Endothelial cell (in vitro differentiated cells): ENCODE results near the gene CHAD. TPM values are rescaled to one million over a fixed set of nuclear protein-coding genes. Genes with fewer than 3 reads are reported as not detected.

ENCODE experiments used
- DNase-seq: peaks from one replicate; pipeline ENCODE4 v3.0.0; 2021; ENCODE audit warnings: low spot score
- H3K27ac Mint-ChIP-seq: one replicate; pipeline ENCODE4 v1.8.0; 2021; ENCODE audit warnings: mixed read lengths, inconsistent platforms; ENCODE audit not compliant: unreplicated experiment
- H3K27me3 Mint-ChIP-seq: one replicate; pipeline ENCODE4 v1.8.0; 2021; ENCODE audit warnings: mild to moderate bottlenecking, moderate library complexity, mixed read lengths, inconsistent platforms; ENCODE audit not compliant: unreplicated experiment
- H3K36me3 Mint-ChIP-seq: one replicate; pipeline ENCODE4 v1.8.0; 2021; ENCODE audit warnings: mild to moderate bottlenecking, low read depth, mixed read lengths, inconsistent platforms; ENCODE audit not compliant: unreplicated experiment
- H3K4me1 Mint-ChIP-seq: one replicate; pipeline ENCODE4 v1.8.0; 2021; ENCODE audit warnings: mild to moderate bottlenecking, mixed read lengths, inconsistent platforms; ENCODE audit not compliant: unreplicated experiment
- H3K4me3 Mint-ChIP-seq: one replicate; pipeline ENCODE4 v1.8.0; 2021; ENCODE audit warnings: mild to moderate bottlenecking, mixed read lengths, inconsistent platforms; ENCODE audit not compliant: unreplicated experiment
- H3K9me3 Mint-ChIP-seq: one replicate; pipeline ENCODE4 v1.8.0; 2021; ENCODE audit warnings: mixed read lengths, inconsistent platforms; ENCODE audit not compliant: unreplicated experiment
- total RNA-seq: library from RNA; stranded (reverse); fragmentation: NEBNext Ultra II Directional; extraction: Animal tissue kit (Norgen Biotek cat#: 25700); gene quantifications from one replicate; pipeline ENCODE4 v1.2.1, GENCODE V29; 2021; ENCODE audit not compliant: unreplicated experiment
- TF ChIP-seq, protein P1 (sequence below): fragments of 200-600 bp; sonication (generic); IDR thresholded peaks from one replicate; pipeline ENCODE4 v1.5.0; 2021; ENCODE audit warnings: antibody characterized with exemption; ENCODE audit not compliant: unreplicated experiment

CHAD gene
- total RNA-seq, 1 donor from 2014 or later = not detected

DNA sequence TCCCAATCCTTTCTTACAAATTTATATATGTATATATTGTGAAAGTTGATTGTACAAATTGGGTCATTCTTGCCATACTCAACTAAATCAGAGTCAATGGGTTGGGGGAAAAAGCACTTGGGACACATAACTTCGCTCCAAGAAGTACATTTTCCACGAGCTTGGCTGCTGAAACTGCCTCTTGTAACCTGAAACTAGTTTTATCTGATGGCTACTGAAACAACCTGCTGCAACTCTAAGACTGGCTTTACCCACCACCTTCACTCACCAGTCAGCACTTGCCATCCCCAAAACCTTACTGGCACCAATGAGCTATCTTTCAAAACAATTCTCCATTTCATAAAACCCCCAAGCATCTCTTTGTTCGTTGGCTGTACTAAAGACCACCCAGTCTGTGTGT lies 25.1 kb upstream of the CHAD start:
- DNase-seq = no peak
- Mint-ChIP-seq H3K36me3 (no peaks in the 10 kb centered on the region), H3K4me1 (no peaks in the 10 kb centered on the region), H3K4me3 (no peak overlapping the region), H3K9me3 (no peaks in the 10 kb centered on the region), H3K27ac (no peak overlapping the region), H3K27me3 (peaks cover 2% of the 10 kb centered on the region)
- TF ChIP-seq, protein P1, sequence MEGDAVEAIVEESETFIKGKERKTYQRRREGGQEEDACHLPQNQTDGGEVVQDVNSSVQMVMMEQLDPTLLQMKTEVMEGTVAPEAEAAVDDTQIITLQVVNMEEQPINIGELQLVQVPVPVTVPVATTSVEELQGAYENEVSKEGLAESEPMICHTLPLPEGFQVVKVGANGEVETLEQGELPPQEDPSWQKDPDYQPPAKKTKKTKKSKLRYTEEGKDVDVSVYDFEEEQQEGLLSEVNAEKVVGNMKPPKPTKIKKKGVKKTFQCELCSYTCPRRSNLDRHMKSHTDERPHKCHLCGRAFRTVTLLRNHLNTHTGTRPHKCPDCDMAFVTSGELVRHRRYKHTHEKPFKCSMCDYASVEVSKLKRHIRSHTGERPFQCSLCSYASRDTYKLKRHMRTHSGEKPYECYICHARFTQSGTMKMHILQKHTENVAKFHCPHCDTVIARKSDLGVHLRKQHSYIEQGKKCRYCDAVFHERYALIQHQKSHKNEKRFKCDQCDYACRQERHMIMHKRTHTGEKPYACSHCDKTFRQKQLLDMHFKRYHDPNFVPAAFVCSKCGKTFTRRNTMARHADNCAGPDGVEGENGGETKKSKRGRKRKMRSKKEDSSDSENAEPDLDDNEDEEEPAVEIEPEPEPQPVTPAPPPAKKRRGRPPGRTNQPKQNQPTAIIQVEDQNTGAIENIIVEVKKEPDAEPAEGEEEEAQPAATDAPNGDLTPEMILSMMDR = no peak

DNA sequence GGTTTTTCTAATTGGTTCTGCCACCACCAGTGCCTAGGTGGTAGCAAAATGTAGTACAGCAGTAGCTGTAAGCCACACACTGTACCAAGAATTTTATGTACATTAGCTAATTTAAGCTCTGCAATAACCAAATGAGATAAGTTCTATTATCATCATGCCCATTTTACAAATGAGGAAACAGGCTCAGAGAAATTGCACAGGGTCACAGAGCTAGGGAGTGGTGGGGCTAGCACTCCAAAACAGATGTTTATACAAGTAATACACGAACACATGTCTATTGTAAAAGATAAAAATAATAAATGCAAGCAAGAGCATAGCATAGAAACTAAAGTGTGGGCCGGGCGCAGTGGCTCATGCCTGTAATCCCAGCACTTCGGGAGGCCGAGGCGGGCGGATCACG lies 23.5 kb upstream of the CHAD start:
- TF ChIP-seq, protein P1 = no peak
- H3K27ac Mint-ChIP-seq = no peak overlapping the region
- H3K27me3 Mint-ChIP-seq = peaks cover 2% of the 10 kb centered on the region
- H3K36me3 Mint-ChIP-seq = no peaks in the 10 kb centered on the region
- H3K4me1 Mint-ChIP-seq = no peaks in the 10 kb centered on the region
- no peak for DNase-seq
- H3K9me3 Mint-ChIP-seq = no peaks in the 10 kb centered on the region
- H3K4me3 Mint-ChIP-seq = no peak overlapping the region

DNA sequence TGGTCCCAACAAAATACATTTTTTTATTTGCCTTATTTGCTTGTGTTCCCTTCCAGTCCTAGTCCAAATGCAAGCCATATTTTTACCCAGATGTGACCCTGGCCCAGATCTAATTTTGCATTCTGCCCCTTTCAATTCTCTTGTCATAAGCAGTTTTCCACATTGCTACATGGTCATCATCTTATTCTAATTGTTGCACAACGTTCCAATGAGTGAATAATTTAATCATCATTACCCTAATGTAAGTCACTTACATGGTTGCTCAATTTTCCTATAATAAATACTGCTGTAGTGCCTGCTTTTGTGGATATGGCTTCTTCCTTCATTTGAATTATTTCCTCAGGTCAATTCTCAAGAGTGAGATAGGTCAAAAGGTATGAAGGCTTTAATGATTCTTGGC lies 22.8 kb upstream of the CHAD start:
- Mint-ChIP-seq H3K27me3 (peaks cover 2% of the 10 kb centered on the region), H3K36me3 (no peaks in the 10 kb centered on the region), H3K4me3 (no peak overlapping the region), H3K4me1 (no peaks in the 10 kb centered on the region), H3K27ac (no peak overlapping the region), H3K9me3 (no peaks in the 10 kb centered on the region)
- TF ChIP-seq, protein P1 = no peak
- no peak for DNase-seq

DNA sequence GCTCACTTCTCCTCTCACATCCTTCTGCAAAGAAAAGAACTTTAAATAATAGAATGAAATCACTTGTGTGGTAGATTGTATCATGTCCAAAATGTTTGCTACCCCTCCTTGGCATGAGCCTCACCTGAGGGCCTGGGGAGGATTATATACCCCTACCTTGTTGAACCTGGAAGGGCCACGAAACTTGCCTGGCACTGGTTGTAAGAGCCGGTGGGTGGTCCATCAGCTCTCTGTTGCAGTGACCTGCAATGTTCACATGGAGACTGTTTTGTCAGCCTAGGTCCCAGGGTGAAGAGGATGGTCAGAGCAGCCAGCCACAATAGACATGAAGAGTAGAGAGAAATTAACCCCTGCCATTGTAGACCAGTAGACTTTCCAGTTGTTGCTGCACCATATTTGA lies 20.2 kb upstream of the CHAD start:
- Mint-ChIP-seq H3K4me1 (no peaks in the 10 kb centered on the region), H3K36me3 (peaks cover 14% of the 10 kb centered on the region), H3K27ac (no peak overlapping the region), H3K9me3 (no peaks in the 10 kb centered on the region), H3K27me3 (no peaks in the 10 kb centered on the region), H3K4me3 (no peak overlapping the region)
- TF ChIP-seq, protein P1 = no peak
- no peak for DNase-seq

DNA sequence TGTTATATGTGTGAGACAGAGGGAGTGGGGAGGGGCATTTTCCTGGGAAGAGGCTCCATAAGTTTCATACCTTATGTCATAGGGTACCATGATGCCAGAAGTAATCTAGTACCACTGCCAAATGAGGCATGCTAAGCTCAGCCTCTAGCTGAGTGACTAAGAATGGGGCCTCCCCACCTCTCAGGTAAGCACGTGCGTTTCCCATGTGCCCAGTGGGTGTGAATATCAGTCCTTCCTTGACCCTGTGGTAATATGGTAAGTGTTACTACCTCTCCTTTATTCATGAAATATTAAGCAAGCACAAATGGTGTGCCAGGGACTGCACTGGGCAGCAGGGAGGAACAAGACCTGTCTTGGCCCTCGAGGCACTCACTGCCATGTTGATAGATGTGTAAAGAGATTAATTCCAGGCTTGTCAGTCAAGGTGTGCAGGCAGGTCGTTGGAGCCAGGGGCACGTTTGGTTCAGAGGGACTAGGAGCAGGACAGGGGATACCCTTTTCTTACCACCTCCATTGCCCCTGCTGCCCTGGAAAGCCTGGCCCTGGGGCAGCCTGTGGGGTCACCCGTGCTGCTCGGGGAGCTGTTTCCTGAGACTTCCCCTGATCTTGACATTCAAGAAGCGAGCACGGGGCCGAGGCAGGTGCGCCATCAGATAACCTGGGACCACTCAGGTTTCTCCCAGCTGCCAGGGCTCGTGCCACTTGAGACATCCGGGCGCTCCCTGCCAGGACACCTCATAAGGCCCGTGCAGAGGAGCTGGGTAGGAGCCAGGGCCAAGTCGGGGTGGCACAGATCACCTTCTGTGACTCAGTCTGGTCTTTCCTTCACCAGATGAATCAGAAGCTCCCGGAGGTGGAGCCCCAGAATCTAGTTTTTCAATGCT lies 18.8 kb upstream of the CHAD start:
- Mint-ChIP-seq H3K36me3 (peaks cover 14% of the 10 kb centered on the region), H3K4me1 (no peaks in the 10 kb centered on the region), H3K9me3 (no peaks in the 10 kb centered on the region), H3K27me3 (no peaks in the 10 kb centered on the region), H3K27ac (no peak overlapping the region), H3K4me3 (no peak overlapping the region)
- no peak for DNase-seq
- TF ChIP-seq, protein P1 = no peak
